Tibial nerve (tissue), 4 donors: ENCODE measurements around the gene RAPGEF3.

Experiments
- CTCF ChIP-seq, 5 experiments: fragments of 200-600 bp in 3 of 5; fragments of 450-650 bp in 2 of 5; sonication (generic) in 3 of 5; IDR thresholded peaks; one replicate each; pipeline ENCODE4 v1.5.1; 2016 to 2019; ENCODE audit warnings: antibody characterized with exemption in 5 of 5, mild to moderate bottlenecking in 3 of 5, moderate library complexity in 2 of 5
- EP300 ChIP-seq, 2 donors: sonication (generic); formaldehyde crosslinking; IDR thresholded peaks; one replicate each; pipeline ENCODE4 v1.6.1; 2017; ENCODE audit warnings: antibody characterized with exemption in 2 of 2, mild to moderate bottlenecking in 1 of 2
- POLR2A ChIP-seq, 2 donors: fragments of 450-650 bp; IDR thresholded peaks; one replicate each; pipeline ENCODE4 v1.6.1; 2017; ENCODE audit warnings: antibody characterized with exemption in 2 of 2, mild to moderate bottlenecking in 2 of 2, moderate library complexity in 2 of 2

- TF ChIP-seq CTCF (IDR thresholded peaks at IDR 0.05), result peak; percentile 37 to 63 (median 52)
- TF ChIP-seq POLR2A (IDR thresholded peaks at IDR 0.05), result no peak
- TF ChIP-seq EP300 (IDR thresholded peaks at IDR 0.05), result no peak
Measured at GRCh38 chr12:47686645-47687240, 71.9 kb downstream of the RAPGEF3 start.
